Erythroblast (primary cell): ENCODE results near the gene ST3GAL4.
"Not testable (repeated sequence)": the region's sequence is repeated elsewhere in the genome, so short reads cannot be mapped to it uniquely, and the experiment has no call there.

Experiments
- GATA1 ChIP-seq: IDR thresholded peaks from 2 replicates; pipeline ENCODE4 v1.6.1; 2011; ENCODE audit warnings: low read depth, mild to moderate bottlenecking, control low read depth, low read length, moderate library complexity
- POLR2A ChIP-seq: IDR thresholded peaks from 2 replicates; pipeline ENCODE4 v1.6.1; 2011; ENCODE audit warnings: mild to moderate bottlenecking, low read length

- TF ChIP-seq POLR2A, GATA1: not testable (repeated sequence)
These were observed 12.3 kb downstream of the ST3GAL4 start for GRCh38 chr11:126367806-126368205.
